SH-SY5Y (cell line): ENCODE measurements around the gene REC114.

Experiments used
- GATA2 ChIP-seq: IDR thresholded peaks from 2 replicates; pipeline ENCODE4 v1.6.1; 2011; ENCODE audit warnings: mild to moderate bottlenecking, low read depth, low read length
- GATA3 ChIP-seq: IDR thresholded peaks from 2 replicates; pipeline ENCODE4 v1.6.1; 2011; ENCODE audit warnings: low read depth, mild to moderate bottlenecking, low read length, moderate library complexity

REC114 gene

DNA sequence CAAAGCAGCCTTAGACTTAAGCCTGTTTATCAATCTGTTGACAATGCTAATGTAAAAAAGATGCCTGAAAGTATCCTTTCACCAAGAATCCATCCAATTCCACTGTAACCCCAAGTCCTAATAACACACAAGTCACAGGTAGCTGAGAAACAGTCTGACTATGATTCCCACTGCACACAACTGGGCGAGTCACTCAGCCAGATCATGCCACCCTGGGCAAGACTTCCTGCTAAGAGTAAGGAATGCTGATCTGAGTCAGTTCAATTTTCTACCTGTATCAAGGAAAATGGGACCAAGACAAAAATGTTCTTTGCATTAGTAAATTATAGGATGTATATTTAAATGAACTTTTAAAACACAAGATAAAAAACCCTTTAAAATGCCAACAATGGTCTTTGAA lies 157.0 kb downstream of the REC114 start:
- TF ChIP-seq GATA3 (no peak), GATA2 (no peak)

- TF ChIP-seq GATA3 = no peak
- TF ChIP-seq GATA2 = no peak
Observed at GRCh38 chr15:73600413-73601335, 157.7 kb downstream of the REC114 start.

DNA sequence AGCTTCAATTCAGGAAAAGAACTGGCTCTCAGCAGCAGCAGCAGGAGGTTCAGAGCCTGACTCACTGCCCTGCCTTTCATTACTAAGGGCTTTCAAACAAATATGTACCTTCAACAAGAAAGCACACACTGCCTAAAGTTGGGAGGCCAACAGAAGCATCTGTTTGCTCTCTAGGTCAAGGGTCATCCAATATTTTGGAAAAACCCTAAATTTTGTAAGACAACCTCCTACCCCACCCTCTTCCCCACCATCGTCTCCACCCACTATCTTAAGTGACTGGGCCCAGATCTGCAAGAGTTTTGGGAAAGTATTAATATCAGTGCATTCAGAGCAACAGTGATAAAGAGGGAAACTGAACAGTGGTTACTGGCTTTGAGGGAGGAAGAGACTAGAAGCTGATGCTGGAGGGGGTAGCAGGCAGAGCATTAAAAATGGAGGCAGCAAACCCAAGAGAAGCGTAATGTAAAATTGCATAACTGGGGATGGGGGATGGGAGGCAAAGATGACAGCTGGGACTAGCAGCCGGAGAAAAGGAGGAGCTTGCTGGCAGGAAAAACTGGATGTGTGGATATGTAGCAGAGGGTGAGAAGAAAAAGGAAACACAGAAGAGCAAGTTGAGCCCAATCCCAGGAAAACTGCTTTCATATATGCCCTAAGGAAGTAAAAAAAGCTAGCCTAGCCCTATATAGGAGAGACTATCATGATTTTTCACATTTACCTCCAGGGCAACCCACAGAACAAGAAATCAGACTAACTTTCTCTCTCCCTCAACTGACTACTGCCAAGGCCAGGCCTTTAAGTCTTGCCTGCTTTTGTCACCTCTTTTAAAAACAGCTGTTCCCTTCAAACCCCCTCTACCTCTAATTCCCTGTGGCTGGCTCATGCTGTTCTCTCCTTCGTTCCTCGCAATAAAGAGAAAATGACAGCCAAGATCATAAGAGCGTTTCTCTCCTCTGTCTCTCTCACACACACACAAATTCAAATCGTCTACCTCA lies 158.8 kb downstream of the REC114 start:
- TF ChIP-seq GATA2 = no peak
- TF ChIP-seq GATA3 = no peak

- TF ChIP-seq GATA2 (no peak), GATA3 (no peak)
Observed at GRCh38 chr15:73602446-73602843, 159.5 kb downstream of the REC114 start.

DNA sequence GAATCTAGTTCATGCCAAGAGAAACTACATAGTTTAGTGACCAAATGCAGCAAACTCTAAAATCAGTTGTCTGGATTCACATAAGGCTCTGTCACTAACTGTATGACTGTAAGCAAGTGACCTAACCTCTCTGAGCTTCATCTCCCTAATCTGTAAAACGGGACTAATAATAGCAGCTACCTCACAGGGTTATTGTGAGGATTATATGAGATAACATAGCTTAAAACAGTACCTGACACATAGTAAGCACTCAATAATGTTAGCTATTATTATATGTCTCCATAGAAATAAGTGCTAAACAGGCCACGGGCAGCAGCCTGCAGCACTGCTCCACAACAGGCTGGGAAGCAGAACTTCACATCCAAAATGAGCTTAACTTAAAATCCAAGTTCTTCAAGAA lies 160.0 kb downstream of the REC114 start:
- TF ChIP-seq GATA2 (no peak), GATA3 (no peak)

GRCh38 chr15:73604477-73604876 lies 161.5 kb downstream of the REC114 start:
- TF ChIP-seq GATA2 (no peak), GATA3 (no peak)

- TF ChIP-seq GATA2 = no peak
- TF ChIP-seq GATA3 = no peak
Observed at GRCh38 chr15:73605759-73606436, 162.9 kb downstream of the REC114 start.

GRCh38 chr15:73607405-73607804 lies 164.4 kb downstream of the REC114 start:
- no peak for TF ChIP-seq GATA2
- TF ChIP-seq GATA3 = no peak

GRCh38 chr15:73607843-73608242 lies 164.9 kb downstream of the REC114 start:
- no peak for TF ChIP-seq GATA2
- no peak for TF ChIP-seq GATA3

DNA sequence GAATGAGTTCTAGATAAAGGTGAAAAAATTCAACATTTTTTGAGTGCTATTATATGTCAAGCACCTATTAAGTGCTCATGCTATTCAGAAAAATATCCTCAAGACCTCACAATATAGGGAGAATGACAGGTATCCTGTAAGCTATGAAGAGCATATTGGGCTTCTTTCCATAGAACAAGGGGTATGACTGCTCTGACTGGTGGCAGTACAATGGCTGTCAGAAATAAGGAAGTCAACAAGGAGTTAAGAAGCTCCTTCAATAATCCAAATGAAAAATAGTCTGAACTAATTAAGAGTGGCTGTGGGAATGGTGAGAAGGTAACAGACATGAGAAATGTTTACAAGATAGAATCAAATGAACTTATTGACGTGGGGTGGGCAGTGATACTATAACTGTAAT lies 165.5 kb downstream of the REC114 start:
- no peak for TF ChIP-seq GATA2
- no peak for TF ChIP-seq GATA3

GRCh38 chr15:73608941-73609340 lies 166.0 kb downstream of the REC114 start:
- no peak for TF ChIP-seq GATA3
- no peak for TF ChIP-seq GATA2
